ENCODE data around the gene ENTPD1. TPM values are rescaled to one million over a fixed set of nuclear protein-coding genes. Genes with fewer than 3 reads are reported as not detected.

The ENTPD1 gene
- total and polyA plus RNA-seq, 10 of the 15 experiments (the other 5 are each of a cell fraction or from before 2014, with no cell fraction given), result 110 to 413 (median 161) TPM

DNA sequence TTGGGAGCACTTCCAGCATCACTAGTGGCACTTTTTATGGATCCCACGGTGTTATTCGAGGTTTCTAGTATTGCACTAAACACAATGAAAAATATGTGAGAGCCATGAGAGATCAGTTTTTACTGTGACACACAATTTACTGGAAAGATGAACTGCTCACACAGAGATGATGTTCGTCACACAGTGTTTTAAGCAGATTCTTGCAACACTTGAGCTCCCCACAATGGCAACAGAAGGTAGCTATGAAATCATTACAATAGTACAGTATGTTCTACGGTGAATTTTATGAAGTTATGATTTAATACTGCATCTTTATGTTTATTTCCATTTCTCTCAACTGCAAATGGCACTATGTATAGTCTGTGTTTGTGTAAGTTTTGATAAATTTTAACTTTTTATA lies 27.4 kb upstream of the ENTPD1 start:
- SMC1A ChIA-PET (ENCODE audit: uncharacterized antibody, unreplicated experiment), result interaction anchor here (0.7 to 1.4 kb wide), 7 partner anchors 9 to 105 kb away, joined by 3 to 9 read pairs (median 3); partner anchors contain the start of gene TCTN3
- Histone ChIP-seq H4K20me1 (ENCODE audit: control insufficient read depth, insufficient read depth) (no peaks in the 10 kb centered on the region), H3K79me2 (ENCODE audit: control insufficient read depth, insufficient read depth, low read length) (no peaks in the 10 kb centered on the region), H3K4me3 (no peak overlapping the region), H3K9me3 (replicated peaks; ENCODE audit: control insufficient read depth, insufficient read depth, low read length) (peaks cover 5% of the 10 kb centered on the region; the same call in 2 of the 3 replicates), H3K36me3 (ENCODE audit: control insufficient read depth in 2 of 2, insufficient read depth in 2 of 2, low read length in 1 of 2) (no peaks in the 10 kb centered on the region), H3K9ac (ENCODE audit: control insufficient read depth, insufficient read depth, low read length) (no peak overlapping the region), H3K27me3 (replicated peaks in 1 of 2; ENCODE audit: control insufficient read depth in 2 of 2, insufficient read depth in 2 of 2, low read length in 1 of 2) (no peaks in the 10 kb centered on the region), H2AFZ (ENCODE audit: control insufficient read depth, low read depth, low read length) (no peak overlapping the region), H3K27ac (ENCODE audit: control insufficient read depth, insufficient read depth) (no peak overlapping the region), H3K4me1 (ENCODE audit: control insufficient read depth, insufficient read depth, low read length) (peaks cover 7% of the 10 kb centered on the region), H3K4me2 (ENCODE audit: control insufficient read depth, insufficient read depth) (no peak overlapping the region)
- WGBS (ENCODE audit: insufficient coverage, insufficient replicate concordance, low lambda C conversion rate, missing lambda C conversion rate), result 77% methylated on average over 4 of the region's 4 CpGs
- FAIRE-seq (no peak), DNase-seq (ENCODE audit: low read depth, low spot score) (no peak), ATAC-seq (no peak)
- RAD21 ChIA-PET (ENCODE audit: unreplicated experiment), result interaction anchor here (1.0 to 2.2 kb wide), 7 partner anchors 26 to 113 kb away, joined by 3 to 7 read pairs (median 4); partner anchors contain the start of gene TCTN3
- BruUV-seq (replicated peaks), result no TSS peak
- TF ChIP-seq, protein P1, sequence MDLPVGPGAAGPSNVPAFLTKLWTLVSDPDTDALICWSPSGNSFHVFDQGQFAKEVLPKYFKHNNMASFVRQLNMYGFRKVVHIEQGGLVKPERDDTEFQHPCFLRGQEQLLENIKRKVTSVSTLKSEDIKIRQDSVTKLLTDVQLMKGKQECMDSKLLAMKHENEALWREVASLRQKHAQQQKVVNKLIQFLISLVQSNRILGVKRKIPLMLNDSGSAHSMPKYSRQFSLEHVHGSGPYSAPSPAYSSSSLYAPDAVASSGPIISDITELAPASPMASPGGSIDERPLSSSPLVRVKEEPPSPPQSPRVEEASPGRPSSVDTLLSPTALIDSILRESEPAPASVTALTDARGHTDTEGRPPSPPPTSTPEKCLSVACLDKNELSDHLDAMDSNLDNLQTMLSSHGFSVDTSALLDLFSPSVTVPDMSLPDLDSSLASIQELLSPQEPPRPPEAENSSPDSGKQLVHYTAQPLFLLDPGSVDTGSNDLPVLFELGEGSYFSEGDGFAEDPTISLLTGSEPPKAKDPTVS (IDR thresholded peaks at IDR 0.05; ENCODE audit: low read depth, low read length), result no peak
- TF ChIP-seq RAD21 (IDR thresholded peaks at IDR 0.05; ENCODE audit: insufficient read depth, low read depth, low read length), result peak; percentile 40
- POLR2A ChIA-PET, result interaction anchor here (2.3 kb wide), 1 partner anchor 12 kb away, joined by 5 read pairs; no protein-coding TSS in a partner anchor
- CTCF ChIA-PET, result interaction anchor here (0.6 to 3.2 kb wide), 5 partner anchors 19 to 288 kb away, joined by 3 to 18 read pairs (median 4); partner anchors contain the start of gene TCTN3
- intact Hi-C loops (cut with micrococcal nuclease; ENCODE audit: unreplicated experiment), result no loop called here
- in situ Hi-C loops (cut with MboI), result no loop called here

DNA sequence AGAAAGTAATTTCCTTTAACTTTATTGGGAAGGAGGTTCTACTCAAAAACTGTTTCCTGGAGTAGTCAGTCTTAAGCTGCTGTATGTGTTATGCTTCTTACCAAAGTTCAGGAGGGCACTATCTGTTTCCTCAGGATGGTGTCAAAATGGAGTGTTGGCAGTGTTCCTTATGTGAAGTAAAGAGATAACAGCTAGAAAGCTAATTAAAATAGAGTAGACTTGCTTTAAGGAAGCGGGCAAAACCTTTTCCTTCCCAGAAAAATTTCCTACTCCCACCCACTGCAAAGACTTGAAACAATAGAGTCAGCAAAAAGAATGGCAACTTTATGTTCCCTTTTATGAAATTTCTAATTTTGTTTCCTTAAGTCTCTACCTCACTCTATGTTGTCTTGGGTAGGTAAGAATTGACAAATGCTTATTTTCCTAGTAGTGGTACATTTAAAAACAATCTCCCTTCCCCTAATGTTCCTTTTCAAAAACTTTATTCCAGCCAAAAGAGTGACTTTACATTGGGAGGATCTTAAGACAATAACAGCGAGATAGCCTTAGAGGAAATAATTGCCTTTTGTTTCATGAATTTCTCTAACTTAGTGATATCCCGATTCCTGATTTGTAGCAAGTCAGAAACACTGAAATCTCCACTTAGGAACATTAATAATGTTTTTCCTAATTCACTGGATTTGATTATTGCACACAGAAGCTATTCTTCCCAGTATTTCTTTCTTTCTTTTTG lies 26.5 kb upstream of the ENTPD1 start:
- SMC1A ChIA-PET (ENCODE audit: uncharacterized antibody, unreplicated experiment), result interaction anchor here (1.2 to 2.7 kb wide), 4 partner anchors 35 to 104 kb away, joined by 3 to 16 read pairs (median 5); partner anchors contain the start of gene TCTN3
- CTCF ChIA-PET, result interaction anchor here (1.7 to 3.2 kb wide), 3 partner anchors 15 to 113 kb away, joined by 5 to 18 read pairs (median 8); partner anchors contain the start of gene TCTN3
- Histone ChIP-seq H2AFZ (ENCODE audit: control insufficient read depth, low read depth, low read length) (peak overlapping the region; percentile 39; the same call in 1 of the 2 replicates), H3K4me1 (ENCODE audit: control insufficient read depth, insufficient read depth, low read length) (peaks cover 7% of the 10 kb centered on the region), H3K4me3 (no peak overlapping the region), H3K36me3 (ENCODE audit: control insufficient read depth in 2 of 2, insufficient read depth in 2 of 2, low read length in 1 of 2) (no peaks in the 10 kb centered on the region), H3K4me2 (ENCODE audit: control insufficient read depth, insufficient read depth) (no peak overlapping the region), H4K20me1 (ENCODE audit: control insufficient read depth, insufficient read depth) (no peaks in the 10 kb centered on the region), H3K27me3 (replicated peaks in 1 of 2; ENCODE audit: control insufficient read depth in 2 of 2, insufficient read depth in 2 of 2, low read length in 1 of 2) (no peaks in the 10 kb centered on the region), H3K27ac (ENCODE audit: control insufficient read depth, insufficient read depth) (no peak overlapping the region), H3K9ac (ENCODE audit: control insufficient read depth, insufficient read depth, low read length) (no peak overlapping the region), H3K79me2 (ENCODE audit: control insufficient read depth, insufficient read depth, low read length) (no peaks in the 10 kb centered on the region), H3K9me3 (replicated peaks; ENCODE audit: control insufficient read depth, insufficient read depth, low read length) (peaks cover 8% of the 10 kb centered on the region; the same call in 2 of the 3 replicates)
- no TSS peak for BruUV-seq (replicated peaks)
- RAD21 ChIA-PET (ENCODE audit: unreplicated experiment), result interaction anchor here (1.0 to 1.6 kb wide), 6 partner anchors 36 to 111 kb away, joined by 3 to 10 read pairs (median 4); partner anchors contain the start of gene TCTN3
- TF ChIP-seq NR2C1 (IDR thresholded peaks at IDR 0.05) (no peak), ETV6 (conservative IDR thresholded peaks at IDR 0.05 in 1 of 2, IDR thresholded peaks at IDR 0.05 in 1 of 2; ENCODE audit: borderline replicate concordance in 1 of 2, low read depth in 1 of 2) (no peak), ZNF207 (IDR thresholded peaks at IDR 0.05; ENCODE audit: borderline replicate concordance) (no peak), SUPT20H (IDR thresholded peaks at IDR 0.05; ENCODE audit: borderline replicate concordance, control insufficient read depth, low read depth, low read length) (no peak), RUNX3 (IDR thresholded peaks at IDR 0.05; ENCODE audit: low read length) (no peak)
- TF ChIP-seq, protein P2, sequence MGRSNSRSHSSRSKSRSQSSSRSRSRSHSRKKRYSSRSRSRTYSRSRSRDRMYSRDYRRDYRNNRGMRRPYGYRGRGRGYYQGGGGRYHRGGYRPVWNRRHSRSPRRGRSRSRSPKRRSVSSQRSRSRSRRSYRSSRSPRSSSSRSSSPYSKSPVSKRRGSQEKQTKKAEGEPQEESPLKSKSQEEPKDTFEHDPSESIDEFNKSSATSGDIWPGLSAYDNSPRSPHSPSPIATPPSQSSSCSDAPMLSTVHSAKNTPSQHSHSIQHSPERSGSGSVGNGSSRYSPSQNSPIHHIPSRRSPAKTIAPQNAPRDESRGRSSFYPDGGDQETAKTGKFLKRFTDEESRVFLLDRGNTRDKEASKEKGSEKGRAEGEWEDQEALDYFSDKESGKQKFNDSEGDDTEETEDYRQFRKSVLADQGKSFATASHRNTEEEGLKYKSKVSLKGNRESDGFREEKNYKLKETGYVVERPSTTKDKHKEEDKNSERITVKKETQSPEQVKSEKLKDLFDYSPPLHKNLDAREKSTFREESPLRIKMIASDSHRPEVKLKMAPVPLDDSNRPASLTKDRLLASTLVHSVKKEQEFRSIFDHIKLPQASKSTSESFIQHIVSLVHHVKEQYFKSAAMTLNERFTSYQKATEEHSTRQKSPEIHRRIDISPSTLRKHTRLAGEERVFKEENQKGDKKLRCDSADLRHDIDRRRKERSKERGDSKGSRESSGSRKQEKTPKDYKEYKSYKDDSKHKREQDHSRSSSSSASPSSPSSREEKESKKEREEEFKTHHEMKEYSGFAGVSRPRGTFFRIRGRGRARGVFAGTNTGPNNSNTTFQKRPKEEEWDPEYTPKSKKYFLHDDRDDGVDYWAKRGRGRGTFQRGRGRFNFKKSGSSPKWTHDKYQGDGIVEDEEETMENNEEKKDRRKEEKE (IDR thresholded peaks at IDR 0.05), result no peak
- intact Hi-C loops (cut with micrococcal nuclease; ENCODE audit: unreplicated experiment), result no loop called here
- in situ Hi-C loops (cut with MboI), result no loop called here
- ATAC-seq (no peak), DNase-seq (ENCODE audit: low read depth, low spot score) (no peak), FAIRE-seq (no peak)
- POLR2A ChIA-PET, result interaction anchor here (1.1 kb wide), 1 partner anchor 36 kb away, joined by 3 read pairs; the partner anchor contains the start of gene TCTN3
- WGBS (ENCODE audit: insufficient coverage, insufficient replicate concordance, low lambda C conversion rate, missing lambda C conversion rate), result 94% methylated on average over 3 of the region's 3 CpGs
